Measurements from ENCODE around the gene DMRTB1. TPM values are rescaled to one million over a fixed set of nuclear protein-coding genes. Genes with fewer than 3 reads are reported as not detected.

The DMRTB1 gene
- polyA plus RNA-seq, 4 donors, result 0.14 TPM; not detected in 3

DNA sequence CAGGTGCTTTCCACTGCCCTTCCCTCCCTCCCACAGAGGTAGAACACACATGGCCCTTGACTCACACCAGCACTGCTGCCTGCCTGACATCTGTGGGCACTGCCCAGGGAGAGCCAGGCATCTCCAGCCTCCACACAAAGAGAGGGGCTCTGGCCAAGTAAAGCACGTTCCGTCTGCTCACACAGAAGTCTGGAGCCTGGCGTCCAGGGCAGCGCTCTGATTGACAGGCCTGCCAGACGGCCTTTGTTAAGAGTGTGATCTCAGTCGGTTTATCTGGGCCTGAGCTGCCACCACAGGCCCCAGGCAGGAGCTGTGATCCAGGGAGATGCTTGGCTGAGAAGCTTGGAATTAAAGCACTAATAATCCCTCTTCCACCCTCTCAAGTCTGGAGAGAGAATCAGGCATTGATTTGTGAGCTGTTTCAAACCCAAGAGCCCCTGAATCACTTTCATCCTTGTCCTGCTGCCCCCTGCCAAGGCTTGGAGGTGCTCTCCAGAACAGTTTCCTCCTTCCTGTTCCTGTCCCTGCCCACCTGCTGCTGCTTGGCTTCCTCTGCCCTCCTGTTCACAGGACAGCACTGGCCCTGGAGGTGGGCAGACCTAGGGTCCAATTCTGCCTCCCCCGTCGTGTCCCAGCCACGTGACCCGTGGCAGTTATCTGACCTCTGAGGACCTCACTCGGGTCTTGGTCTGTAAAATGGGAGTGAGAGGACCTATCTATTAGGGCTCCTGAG lies 3.7 kb downstream of the DMRTB1 start:
- DNase-seq (ENCODE audit: low read depth in 4 of 4, low spot score in 3 of 4), result no peak

DNA sequence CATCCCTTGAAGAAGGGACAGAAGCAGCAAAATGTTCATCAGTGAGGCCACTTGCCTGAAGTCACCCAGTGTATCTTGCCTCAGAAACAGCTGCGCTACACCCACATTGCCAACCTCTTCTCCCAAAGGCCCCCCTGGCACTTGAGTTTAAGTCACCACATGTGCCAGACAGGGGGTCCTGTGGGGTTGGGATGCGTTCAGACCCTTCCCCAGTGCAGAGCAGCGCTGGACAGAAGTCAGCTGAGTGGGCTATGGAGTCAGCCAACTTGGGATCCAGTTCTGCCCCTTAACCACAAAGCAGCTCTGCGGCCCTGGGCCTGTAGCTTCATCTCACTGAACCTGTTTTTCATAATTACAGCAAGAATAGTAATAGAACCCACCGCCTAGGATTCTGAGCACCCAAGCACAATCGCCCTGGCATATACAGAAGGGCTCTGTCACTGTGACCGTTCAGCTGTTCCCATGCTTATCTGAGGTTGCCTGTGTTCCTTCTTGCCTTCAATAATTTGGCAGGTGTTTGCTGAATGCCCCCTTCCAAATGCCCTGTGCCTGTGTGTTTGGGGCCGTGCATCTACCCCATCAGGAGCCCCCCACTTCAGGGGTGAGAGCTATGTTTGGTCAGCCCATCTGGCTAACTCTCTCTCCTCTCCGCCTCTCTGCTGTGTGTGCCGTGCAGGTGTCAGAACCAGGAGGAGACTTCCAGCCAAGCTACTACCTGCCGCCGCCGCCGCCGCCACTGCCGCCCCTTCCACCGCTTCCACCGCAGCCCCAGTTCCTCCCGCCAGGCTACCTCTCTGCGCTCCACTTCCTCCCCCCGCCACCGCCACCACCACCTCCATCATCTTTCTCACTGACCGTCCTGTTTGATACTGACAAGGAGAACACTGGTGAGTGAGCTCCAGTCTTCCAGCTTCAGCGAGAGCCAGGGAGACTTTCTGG lies 5.0 kb downstream of the DMRTB1 start:
- DNase-seq (ENCODE audit: low read depth in 4 of 4, low spot score in 3 of 4), result no peak

GRCh38 chr1:53465023-53465957 lies 6.1 kb downstream of the DMRTB1 start:
- DNase-seq (ENCODE audit: low read depth in 4 of 4, low spot score in 3 of 4), result no peak

DNA sequence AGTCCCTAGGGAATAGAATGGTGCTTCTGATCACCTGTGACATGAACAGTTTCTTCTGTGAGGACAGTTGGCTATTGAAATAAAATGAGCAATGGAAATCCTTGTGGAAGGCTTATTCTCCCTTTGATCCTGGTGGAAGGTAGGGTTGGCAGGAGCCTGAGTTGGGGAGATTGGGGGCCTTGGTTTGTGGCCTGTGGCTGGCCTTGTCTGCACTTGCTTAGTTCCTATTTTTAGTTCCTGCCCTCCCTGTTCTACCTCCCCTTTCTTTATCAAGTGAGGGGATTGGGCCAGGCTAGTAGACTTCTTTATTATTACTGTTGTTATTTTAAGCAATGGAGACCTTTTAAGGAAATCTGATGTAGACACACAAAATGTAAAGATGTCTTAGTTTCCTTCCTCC lies 8.2 kb downstream of the DMRTB1 start:
- DNase-seq (ENCODE audit: low read depth in 4 of 4, low spot score in 3 of 4), result no peak

GRCh38 chr1:53468374-53468773 lies 9.2 kb downstream of the DMRTB1 start:
- DNase-seq (ENCODE audit: low read depth in 4 of 4, low spot score in 3 of 4), result no peak

DNA sequence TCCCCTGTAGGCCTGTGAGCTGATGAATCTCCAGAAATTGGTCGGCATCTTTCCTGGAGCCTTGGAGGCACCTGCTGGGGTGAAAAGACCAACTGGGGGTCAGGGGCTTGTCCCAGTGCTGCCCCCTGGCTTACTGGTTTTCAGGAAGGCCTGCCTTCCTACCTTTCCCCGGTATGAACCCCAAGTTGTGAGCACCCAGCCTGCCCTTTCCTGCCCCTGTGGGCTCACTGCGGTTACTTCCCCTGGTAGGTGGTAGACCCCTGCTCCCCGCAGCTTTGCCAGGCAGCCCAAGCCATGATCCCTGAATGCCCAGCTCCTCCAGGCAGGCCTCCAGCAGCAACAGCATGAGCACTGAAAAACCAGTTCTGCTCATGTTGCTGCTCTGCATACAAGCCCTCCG lies 10.2 kb downstream of the DMRTB1 start:
- no peak for DNase-seq (ENCODE audit: low read depth in 4 of 4, low spot score in 3 of 4)

- peak; percentile 45 to 68 (median 60) for DNase-seq (ENCODE audit: low read depth in 4 of 4, low spot score in 3 of 4)
Observed at GRCh38 chr1:53470155-53470554, 11.0 kb downstream of the DMRTB1 start.

GRCh38 chr1:53470584-53470983 lies 11.4 kb downstream of the DMRTB1 start:
- DNase-seq (ENCODE audit: low read depth in 4 of 4, low spot score in 3 of 4), result no peak

GRCh38 chr1:53471000-53471399 lies 11.8 kb downstream of the DMRTB1 start:
- no peak for DNase-seq (ENCODE audit: low read depth in 4 of 4, low spot score in 3 of 4)

DNA sequence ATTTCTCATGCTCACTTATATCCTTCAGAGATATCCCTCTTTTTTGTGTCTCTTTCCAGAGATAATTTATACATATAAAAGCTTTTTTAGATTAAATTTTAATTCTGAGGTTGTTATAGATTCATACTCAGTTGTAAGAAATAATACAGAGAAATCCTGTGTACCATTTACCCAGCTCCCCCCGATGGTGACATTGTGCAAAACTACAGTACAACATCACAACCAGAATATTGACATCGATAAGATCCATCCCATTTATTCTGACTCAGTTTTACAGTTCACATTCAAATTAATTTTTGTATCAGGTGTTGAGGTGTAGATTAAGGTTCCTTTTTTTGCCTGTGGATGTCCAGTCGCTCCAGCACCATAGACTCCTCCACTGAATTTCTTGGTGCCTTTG lies 14.3 kb downstream of the DMRTB1 start:
- DNase-seq (ENCODE audit: low read depth in 4 of 4, low spot score in 3 of 4), result no peak

GRCh38 chr1:53475664-53476063 lies 16.5 kb downstream of the DMRTB1 start:
- no peak for DNase-seq (ENCODE audit: low read depth in 4 of 4, low spot score in 3 of 4)

GRCh38 chr1:53476579-53476978 lies 17.4 kb downstream of the DMRTB1 start:
- no peak for DNase-seq (ENCODE audit: low read depth in 4 of 4, low spot score in 3 of 4)

DNA sequence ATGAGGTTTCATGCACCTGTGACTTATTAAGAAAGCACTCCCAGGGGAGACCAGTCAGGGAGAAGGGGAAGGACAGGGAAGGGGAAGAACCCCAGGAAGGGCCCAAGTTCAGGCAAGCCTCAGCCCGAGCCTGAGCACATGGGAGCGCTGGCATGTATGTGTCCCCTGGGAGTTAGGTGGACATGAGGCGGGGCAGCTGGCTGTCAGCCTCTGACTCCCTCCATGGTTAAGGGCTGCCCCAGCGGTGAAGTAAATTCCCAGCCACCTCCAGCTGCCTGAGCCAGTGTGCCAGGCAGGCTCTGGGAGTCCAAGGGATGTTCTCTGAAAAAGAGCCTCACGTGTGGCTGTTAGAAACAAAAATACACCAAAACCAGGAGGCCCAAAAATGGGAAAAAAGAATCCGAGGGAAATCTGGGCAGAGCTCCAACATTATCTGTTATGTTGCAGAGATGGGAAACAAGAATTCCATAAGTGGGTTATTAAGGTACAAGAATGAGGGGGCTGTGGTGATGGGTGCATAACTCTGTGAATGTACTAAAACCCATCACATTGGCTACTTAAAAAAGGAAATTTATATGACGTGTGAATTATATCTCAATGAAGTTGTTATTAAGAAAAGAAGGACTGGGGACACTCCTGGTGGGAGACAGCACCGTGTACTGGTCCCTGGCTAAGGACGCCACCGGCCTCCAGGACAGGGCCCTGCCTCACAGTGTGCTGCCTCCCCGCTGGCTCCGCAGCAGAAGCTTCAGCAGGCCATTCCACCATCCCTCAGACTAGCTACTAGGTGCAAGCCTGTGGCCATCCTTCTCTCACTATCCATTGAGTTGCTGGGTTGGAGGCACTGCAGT lies 18.7 kb downstream of the DMRTB1 start:
- no peak for DNase-seq (ENCODE audit: low read depth in 4 of 4, low spot score in 3 of 4)

DNA sequence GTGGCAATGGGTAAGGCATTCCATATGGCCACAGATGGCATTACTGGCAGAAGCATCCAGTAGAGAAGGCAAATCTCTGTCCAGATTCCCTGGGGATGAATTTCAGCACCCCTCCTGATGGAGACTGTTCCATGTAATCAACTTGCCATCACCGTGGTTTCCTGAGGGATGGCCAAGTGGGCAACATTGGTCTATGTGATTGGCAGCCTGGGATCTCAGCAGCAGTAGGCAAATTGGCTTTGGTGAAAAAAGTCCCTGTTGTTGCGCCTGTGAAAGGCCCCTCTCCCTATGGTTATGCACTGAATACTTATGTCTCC lies 19.3 kb downstream of the DMRTB1 start:
- DNase-seq (ENCODE audit: low read depth in 4 of 4, low spot score in 3 of 4), result no peak

DNA sequence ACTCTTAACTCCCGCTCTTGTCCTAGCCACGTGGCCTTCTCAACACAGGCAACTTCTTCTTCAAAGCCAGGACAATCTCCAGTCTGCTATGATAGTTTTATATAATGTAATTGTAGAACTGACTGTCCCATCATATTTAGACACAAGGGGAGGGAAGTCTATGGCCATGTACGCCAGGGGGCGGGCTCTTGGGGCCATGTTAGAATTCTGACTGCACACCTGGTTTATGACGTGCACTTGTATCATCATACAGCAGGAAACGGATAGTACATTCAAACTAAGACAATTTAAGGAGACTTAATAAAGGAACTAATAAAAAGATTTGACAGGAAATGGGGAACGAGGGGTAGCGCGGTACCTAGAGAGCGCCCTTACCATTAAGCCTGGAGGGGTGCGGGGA lies 21.5 kb downstream of the DMRTB1 start:
- DNase-seq (ENCODE audit: low read depth in 4 of 4, low spot score in 3 of 4), result no peak

DNA sequence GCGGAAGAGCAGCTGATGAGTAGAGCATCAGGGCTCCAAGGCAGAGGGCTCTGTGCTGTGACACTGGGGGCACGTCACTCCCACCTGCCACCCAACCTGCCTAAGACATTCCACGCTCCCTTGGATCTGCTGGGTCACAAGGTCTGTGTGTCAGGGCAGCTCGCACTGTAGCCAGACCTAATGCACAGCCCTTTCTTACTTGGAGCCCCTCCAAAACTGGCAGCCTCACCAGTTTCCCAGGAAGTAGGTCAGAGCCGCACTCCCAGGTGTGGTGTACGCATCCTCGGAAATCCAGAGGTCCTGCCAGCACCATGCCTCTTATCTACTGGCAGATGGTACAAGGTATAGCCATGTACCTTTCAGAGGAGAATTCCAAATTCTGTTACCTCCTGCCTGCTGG lies 22.3 kb downstream of the DMRTB1 start:
- DNase-seq (ENCODE audit: low read depth in 4 of 4, low spot score in 3 of 4), result no peak

GRCh38 chr1:53482441-53483153 lies 23.4 kb downstream of the DMRTB1 start:
- DNase-seq (ENCODE audit: low read depth in 4 of 4, low spot score in 3 of 4), result no peak

DNA sequence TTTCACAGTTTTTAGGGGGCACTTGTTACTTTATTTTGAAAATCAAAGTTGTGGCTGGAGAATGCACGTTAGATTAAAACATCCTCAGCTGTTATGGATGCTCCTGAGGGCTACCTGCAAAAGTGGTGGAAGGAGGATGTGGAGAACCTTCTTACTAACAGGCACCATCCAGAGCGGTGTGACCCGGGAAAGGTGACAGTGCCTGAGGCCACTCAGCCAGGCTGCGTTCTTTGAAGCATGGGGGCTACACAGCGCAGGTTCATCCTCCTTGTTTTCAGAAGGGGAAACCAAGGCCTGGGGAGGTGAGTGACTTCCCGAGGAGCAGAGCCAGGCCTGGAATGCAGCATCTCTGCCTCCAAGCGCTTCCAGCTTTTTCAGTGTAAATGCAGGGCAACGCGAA lies 24.0 kb downstream of the DMRTB1 start:
- DNase-seq (ENCODE audit: low read depth in 4 of 4, low spot score in 3 of 4), result no peak

- DNase-seq (ENCODE audit: low read depth in 4 of 4, low spot score in 3 of 4), result no peak
Observed at GRCh38 chr1:53483656-53484055, 24.5 kb downstream of the DMRTB1 start.
